ENCODE data around the gene PPP2R5C.

DNA sequence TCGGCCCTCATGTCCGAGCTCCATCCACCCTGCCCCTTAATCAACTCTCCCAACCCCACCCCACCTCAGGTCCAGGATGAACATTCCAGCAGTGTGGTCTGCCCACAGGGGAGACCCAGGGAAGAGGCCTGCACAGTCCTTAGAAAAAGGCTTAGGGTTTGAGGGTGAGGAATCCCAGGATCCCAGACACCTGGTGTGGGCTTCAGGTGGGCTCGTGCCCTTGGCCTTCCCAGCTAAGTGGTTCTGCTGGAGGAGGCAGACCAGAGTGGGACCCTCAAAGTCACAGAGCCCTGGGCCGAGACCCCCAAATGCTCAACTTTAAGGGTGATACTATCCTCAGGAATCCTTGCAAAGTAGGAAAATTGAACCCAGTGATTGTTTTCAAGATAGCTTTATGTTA, 25.4 kb upstream of the PPP2R5C start:
- TF ChIP-seq, protein P1, sequence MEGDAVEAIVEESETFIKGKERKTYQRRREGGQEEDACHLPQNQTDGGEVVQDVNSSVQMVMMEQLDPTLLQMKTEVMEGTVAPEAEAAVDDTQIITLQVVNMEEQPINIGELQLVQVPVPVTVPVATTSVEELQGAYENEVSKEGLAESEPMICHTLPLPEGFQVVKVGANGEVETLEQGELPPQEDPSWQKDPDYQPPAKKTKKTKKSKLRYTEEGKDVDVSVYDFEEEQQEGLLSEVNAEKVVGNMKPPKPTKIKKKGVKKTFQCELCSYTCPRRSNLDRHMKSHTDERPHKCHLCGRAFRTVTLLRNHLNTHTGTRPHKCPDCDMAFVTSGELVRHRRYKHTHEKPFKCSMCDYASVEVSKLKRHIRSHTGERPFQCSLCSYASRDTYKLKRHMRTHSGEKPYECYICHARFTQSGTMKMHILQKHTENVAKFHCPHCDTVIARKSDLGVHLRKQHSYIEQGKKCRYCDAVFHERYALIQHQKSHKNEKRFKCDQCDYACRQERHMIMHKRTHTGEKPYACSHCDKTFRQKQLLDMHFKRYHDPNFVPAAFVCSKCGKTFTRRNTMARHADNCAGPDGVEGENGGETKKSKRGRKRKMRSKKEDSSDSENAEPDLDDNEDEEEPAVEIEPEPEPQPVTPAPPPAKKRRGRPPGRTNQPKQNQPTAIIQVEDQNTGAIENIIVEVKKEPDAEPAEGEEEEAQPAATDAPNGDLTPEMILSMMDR (IDR thresholded peaks at IDR 0.05): no peak
- TF ChIP-seq POLR2A (IDR thresholded peaks at IDR 0.05): no peak
